ENCODE measurements around the gene WNT3A.
"Not testable (repeated sequence)": the region's sequence is repeated elsewhere in the genome, so short reads cannot be mapped to it uniquely, and the experiment has no call there.

The WNT3A gene

DNA sequence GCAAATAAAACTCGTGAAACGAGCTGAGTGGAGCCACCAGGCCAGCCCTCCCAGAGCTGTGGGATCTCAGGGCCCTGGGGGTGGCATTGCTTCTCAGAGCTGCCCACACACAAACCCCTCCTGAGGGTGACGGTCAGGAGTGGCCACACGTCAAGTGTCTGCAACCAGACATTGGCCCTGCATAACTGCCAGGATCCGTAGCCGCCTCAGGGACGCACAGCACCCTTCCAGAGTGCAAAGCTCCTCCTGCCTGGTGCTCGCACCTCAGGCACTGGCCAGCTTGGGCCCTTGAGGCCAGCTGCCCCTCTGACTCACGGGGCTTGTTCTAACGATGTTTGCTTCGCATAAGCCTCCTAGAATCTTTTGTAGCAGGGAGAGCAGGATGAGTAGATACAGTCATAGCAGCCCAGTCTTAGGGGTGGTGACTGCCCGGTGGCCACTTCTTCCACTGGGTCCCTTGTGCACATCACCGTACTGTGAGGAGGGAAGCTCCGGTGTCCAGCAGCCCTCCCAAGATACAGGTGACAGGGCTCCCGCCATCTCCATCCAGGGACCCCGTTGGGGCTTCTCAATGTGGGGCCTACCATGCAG lies 5.0 kb downstream of the WNT3A start:
- DNase-seq (ENCODE audit: low read depth): no peak

DNA sequence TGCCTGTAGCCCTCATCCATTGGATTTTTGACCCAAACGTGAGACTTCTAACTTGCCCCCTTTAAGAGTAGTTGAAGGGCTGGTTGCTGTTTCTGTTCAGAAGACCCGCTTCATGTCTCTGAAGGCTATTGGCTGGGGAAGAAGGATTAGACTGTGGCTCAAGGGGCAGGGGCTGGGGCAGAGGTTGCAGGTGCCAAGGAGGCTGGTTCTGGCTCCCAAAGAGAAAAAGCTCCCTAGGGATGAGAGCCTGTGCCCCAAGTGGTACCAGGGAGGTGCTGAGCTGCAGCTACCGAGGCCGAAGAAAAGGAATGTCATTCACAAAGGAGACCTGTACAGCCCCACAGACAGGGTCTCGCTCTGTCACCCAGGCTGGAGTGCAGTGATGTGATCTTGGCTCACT lies 5.8 kb downstream of the WNT3A start:
- no peak for DNase-seq (ENCODE audit: low read depth)

DNA sequence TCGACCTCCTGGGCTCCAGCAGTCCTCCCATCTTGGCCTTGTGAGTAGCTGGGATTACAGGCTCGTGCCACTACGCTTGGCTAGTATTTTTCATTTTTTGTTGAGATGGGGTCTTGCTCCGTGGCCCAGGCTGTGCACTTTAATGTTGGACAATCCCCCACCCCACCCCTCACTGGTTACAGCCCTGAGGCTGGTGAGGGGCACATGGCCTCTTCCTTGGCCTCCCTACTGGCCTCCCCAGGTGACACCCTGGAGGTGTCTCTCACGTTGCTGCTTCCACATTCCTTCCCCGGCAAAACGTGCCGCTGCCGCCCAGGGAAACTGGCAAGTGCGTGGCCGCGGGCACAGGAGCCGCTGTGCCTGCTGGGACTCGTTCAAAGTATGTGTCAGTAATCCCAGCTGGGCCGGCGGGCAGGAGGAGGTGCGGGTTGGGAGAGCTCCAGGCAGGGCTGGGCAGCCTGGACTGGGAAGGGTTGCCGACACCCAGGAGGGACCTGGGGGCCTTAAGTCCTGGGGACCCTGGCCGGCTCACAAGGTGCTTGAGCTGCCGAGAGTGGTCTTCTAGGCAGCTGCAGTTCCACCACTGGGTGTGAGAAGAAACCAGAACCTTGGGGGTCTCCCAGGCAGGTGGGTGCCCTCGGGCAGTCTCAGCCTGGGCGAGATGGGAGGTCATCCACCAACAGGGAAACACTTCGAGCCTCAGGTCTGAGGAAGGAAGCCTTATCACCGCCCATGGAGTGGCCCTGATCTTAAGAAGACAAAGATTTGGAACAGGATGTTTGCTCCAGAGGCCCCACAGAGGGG lies 6.5 kb downstream of the WNT3A start:
- no peak for DNase-seq (ENCODE audit: low read depth)

DNA sequence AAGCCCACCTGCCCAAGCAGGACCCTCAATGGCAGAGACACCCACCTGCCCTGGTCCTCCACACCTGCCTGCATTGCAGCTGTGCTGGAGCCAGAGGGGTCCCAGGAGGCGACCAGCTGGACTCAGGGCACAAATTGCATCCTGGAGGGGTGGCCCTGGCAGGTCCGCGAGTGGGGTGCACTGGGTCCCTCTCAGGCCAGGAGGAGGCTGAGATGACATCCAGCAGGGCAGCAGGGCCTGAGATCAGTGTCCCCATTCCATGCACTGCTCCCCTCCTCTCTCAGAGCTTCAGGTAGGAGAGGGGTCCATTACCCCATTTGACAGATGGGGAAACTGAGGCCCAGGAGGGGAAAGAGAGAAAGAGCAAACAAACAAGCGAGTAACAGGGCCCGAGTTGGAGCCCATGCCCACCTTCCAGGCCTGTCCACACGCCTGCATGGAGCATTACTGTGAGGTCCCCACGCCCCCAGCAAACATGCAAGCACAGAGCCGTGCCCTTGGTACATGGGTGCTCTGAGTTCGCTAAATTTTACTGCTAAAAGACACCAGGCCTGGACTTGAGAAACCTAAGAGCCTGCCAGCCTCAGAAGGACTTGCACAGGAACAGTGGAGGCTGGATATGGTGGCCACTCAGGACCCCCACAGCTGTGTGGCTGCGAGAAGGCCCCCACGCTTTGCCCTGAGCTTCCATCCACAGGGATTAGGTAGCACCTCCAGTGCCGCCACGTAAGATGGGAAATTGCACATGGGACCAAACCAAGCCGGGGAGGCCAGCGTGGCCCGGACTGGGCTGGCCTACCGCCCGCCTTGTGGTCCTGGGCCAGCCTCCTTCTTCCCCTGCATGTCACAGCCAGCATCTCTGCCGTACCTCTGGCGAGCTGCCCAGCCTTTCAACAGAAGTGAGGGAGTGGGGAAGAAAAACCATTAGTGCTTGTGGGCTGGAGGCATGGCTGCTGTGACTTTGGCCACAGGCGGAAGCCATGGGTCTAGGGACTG lies 7.4 kb downstream of the WNT3A start:
- DNase-seq (ENCODE audit: low read depth): no peak

DNA sequence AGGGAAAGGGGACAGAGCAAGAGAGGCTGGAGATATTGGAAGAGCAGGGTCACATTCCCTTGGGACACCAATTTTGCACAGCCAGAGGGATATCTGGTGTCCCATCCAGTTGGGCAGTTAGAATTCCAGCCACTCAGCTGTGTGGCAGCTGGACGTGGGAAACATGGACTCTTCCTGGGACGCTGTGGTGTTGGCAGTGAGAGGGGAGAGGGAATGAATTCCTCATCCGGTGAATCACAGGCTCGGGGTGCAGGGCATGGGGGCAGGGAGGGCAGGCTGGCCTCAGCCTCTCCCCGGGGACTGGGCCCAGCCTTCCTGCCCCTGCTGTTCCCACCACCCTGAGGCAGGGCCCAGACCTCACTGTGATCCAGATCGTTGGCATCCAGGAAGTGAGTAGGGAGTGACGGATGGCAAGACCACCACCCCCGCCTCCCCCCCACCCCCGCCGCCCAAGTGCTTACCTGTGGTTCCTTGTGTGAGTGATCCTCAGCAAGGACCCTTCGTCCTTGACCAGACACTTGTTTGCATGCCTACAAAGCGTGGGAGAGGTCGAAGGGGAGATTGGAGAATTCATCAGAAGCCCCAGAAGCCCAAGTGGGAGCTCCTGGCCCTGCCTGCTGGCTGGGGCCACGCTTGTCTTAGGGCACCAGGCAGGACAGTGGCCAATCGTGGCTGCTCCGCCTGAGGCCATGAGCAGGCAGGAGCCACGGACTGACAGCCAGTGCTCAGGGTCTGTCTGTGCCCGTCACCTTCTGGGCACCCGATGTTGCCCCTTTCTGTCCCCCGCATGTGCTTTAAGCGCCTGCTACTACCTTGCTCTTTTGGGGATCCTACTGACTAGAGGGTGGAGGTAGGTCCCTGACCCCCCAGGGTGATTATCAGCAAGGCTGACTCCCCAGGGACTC lies 8.7 kb downstream of the WNT3A start:
- DNase-seq (ENCODE audit: low read depth): no peak

DNA sequence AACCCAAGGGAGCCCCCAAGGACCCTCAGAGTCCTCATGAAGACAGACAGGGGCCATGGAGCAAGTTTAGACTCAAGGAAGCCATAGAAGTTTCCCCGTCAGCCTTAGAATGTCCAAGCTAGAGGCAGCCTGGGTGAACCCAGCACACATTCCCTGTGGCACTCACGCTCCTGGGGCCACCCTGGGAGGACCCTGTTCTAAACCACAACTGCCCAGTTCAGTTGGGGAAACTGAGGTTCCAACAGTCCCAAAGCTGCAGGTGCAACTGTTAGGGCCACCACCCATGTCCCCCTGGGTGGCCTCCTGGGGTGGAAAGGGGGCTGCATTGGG lies 9.3 kb downstream of the WNT3A start:
- DNase-seq (ENCODE audit: low read depth): no peak

DNA sequence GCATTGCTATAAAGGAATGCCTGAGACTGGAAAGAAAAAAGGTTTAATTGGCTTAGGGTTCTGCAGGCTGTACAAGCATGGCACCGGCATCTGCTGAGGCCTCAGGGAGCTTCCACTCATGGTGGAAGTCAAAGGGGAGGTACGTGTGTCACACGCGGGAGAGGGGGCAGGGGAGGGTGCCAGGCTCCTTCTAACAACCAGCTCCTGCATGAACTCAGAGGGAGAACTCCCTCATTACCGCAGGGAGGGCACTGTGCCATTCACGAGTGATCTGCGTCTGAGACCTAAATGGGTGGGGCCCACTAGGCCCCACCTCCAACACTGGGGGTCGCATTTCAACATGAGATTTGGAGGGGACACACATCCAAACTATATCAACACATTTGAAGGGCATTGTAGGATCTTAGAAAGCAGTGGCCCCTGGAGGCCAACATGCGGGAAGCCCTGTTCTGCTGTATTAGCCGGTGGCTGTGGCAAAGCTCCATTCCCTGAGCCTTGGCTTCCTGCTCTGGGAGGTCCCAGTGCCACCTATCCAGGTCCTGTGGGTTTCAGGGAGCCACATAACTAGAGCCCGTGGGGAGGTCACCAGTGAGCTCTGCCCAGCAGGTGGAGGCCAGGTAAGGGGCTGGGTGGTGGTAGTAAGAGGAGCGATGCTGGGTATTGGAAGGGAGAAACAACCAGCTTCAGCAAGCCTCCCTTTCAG lies 10.0 kb downstream of the WNT3A start:
- DNase-seq (ENCODE audit: low read depth): no peak

DNA sequence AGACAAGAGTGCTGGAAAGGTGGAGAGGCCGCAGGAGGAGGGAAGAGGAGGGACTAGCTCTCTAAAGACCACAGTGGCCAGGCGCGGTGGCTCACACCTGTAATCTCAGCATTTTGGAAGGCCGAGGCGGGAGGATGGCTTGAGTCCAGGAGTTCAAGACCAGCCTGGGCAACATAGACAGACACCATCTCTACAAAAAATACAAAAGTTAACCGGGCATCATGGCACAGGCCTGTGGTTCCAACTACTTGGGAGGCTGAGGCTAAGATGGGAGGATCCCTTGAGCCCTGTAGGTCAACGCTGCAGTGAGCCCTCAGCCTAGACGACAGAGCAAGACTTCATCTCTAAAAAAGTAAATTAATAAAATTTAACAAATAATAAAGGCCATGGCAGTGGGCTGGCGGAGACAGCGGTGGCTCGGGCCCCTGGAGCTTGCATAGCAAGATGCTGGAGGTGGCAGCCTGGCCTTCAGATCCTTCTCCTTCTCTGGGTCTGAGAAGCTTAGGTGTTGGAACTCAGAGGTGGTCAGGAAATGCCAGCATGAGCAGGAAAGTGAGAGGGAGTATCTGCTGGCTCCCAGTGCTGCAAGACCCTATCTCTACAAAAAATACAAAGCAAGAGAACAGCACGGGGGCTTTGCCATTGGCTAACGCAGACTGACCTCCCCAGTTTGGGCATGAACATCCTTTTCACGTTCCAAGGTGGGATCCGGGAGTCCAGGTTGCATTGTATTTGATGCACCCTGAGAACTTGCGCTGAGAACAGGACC lies 10.7 kb downstream of the WNT3A start:
- DNase-seq (ENCODE audit: low read depth): no peak

DNA sequence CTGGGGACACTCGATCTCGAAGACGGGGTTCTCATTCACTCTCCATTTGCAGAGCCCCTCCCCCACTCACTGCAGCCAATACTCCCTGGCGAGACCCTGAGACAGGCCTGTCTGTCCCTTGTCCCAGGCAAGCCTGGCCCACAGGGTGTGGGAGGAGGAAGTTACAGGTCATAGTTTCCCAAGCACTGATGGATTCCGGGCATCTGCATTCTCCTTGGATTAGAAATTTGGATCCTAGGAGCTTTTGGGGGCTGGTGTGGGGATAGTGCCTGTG lies 11.3 kb downstream of the WNT3A start:
- no peak for DNase-seq (ENCODE audit: low read depth)

DNA sequence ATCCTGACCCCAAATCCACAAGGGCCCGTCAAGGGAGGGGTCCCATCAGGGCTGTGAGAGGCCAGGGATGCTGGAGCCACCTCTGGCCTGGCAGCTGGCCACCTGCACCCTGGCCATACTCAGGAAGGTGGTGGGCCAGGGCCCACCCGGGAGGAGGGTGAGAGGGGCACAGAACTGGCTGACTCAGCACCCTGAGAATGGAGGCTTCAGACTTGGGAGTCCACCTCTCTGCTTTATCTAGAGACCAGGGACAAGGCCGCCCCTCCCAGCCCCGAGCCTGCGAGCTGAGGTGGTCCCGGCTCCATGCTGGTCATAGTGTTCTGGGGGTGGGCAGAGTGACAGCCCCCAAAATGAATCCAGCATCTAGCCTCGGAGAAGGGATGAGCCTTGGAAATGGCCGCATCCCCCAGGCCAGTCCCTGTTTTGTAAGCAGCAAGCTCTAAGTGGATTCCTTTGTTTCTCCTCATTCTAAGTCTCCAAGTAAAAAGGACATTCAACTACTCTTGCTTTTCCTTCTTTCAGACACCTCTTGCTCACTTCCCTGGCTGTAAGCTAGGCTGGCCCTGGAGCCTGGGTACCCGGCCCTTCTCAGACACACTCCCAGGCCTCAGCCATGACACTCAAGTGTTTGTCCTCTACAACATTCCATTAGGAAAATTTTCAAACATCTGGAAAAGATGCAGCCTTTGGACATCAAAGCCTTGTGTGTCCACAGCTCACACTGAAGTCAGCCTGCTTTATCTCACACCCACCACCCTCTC lies 12.3 kb downstream of the WNT3A start:
- DNase-seq (ENCODE audit: low read depth): no peak

DNA sequence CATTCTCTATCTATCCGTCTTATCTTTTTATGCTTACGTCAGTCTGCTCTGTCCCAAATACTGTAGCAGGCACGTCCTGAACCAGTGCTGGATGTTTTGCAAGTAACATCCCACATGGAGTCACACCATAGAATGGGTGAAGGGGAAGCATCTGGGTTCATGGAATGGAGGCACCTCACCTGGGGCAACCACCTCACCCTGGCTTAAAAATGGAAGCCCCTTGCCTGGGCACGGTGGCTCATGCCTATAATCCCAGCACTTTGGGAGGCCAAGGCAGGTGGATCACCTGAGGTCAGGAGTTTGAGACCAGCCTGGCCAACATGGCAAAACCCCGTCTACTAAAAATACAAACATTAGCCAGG lies 12.9 kb downstream of the WNT3A start:
- not testable (repeated sequence) for DNase-seq (ENCODE audit: low read depth)

DNA sequence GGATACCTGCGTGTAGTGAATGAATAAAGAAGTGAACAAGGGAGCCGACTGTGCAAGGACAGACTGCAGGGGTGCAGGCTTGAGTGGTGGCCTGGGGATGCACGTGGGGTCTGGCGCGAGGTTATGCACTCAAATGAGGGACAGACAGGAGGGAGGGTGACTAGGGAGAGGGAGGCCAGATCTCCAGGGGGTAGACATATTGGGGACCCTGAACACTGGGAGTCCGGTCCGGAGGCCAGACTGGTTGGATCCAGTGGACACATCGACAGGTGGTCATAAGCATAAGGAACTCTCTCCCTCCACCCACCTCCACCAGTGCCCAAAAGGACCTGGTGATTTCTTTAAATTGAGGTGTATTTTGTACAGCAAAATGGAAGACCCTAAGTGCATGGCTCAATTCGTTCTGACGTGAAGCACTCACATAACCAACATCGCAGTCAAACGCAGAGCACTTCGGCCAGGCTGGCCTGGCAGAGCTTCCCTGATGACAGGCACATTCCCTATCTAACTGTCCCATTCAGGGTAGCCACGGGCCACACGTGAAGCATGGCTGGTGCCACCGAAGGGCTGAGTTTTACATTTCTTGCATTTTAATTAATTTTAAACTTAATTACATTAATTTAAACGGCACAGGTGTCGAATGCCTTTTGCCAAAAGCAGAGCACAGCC lies 14.0 kb downstream of the WNT3A start:
- no peak for DNase-seq (ENCODE audit: low read depth)

DNA sequence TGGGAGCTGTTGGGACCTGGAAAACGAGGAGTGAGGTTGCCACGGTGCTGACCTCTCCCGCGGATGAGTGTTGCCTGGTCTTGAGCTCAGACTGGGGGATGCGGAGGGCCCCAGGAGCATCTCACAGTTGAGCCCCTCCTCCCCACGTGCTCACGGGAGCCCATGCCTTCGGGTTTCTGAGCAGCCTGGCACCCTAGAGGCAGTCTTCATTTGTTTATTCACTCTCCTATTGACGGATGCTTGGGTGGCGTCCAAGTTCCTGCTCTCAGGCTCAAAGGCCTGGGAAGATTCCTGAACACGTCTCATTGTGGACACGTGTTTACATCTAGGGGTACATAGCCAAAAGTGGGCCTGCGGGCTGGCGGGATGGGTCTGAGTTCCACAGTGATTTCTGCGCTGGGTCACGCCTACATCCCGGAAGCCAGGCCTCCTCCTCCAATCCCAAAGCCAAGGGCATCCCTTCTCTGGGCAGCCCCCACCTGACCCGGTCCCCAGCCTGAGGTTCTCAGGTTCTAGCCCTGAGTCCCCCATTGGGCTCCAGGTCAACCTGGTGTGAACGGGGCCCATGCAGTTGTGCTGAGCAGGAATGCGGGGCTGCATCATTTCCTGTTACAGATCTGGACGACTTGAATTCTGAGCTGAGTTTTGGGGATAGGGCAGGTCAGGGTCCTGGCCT lies 14.7 kb downstream of the WNT3A start:
- DNase-seq (ENCODE audit: low read depth): no peak

DNA sequence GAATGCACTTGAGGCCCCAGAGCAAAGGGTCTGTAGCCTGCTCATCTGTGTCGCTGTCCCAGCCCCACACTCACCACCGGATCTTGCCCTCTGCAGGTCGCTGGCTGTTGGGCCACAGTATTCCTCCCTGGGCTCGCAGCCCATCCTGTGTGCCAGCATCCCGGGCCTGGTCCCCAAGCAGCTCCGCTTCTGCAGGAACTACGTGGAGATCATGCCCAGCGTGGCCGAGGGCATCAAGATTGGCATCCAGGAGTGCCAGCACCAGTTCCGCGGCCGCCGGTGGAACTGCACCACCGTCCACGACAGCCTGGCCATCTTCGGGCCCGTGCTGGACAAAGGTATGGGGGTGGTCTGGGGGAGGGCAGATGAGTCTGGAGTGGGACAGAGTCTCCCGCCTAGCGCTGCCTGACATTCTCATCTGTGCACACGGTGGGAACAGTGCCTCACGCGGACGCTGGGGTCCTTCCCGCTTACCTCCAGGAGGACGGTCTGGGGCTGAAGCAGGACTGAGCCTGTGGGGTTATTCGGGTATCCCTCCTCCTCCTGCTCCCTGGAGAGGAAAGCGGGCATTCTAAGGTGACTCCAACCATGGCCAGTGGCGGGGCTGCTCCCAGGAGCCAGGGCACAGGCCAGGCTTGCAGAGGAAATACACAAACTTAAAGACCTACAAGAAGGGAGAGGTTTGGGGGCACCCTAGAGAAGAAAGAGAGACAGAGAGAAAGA lies 15.9 kb downstream of the WNT3A start:
- DNase-seq (ENCODE audit: low read depth): no peak

DNA sequence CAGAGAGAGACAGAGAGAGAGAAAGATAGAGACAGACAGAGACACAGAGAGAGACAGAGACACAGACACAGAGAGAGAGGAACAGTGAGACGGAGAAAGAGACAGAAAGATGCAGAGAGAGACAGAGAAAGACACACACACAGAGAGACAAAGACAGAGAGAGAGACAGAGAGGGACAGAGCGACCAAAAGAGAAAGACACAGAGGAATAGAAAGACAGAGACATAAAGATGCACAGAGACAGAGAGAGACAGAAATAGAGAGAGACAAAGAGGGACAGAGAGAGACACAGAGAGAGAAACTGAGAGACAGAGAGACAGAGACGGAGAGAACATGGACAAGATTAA lies 16.5 kb downstream of the WNT3A start:
- DNase-seq (ENCODE audit: low read depth): no peak

DNA sequence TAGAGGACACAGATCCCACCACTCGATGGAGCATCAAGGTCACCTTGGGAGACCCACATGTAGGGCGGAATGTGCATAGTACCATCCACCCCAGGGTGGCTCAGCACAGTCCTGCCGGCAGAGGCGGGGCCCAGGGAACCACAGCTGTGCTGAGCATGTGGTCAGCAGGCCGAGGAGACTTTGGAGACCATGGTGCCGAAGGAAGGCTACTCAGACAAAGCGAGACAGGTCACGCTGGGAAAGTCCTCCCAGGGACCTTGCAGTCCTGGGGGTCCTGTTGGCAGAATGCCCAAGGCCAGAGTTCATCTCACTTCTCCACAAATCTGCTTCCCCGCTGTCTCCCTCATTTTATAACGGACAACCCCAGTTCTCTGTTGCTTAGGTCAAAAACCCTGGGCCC lies 22.5 kb downstream of the WNT3A start:
- DNase-seq (ENCODE audit: low read depth): no peak

DNA sequence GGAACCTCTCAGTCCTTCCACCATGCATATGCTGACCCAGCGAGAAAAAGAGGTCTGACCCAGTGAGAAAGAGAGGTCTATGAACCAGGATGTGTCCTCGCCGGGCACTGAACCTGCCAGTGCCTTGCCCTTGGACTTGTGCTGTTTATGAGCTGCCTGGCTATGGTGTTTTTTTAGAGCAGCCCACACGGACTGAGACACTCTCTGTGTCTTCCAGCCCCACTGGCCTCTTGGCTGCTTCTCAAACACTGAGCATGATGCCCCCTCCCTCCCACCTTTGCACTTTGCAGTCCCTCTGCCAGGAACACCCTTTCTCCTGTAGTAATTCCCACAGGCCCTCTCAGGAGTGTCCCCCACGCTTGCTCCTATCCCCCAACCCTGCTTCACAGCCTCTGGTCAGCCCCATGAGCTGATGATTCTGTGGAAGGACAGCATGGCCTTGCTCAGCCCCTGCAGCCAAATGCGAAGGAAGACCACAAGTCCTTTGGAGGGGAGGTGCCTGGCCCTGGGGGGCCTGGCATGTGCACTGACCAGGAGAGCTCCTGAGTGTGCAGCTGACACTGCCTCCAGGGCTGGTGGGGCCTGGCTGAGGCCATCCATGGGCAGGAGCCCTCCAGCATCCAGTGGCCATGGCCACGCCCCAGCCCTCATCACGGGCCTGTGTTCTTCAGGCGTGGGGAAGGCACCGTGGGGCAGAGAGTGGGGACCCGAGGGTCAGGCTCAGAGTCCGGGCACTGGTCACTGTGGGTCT lies 23.8 kb downstream of the WNT3A start:
- no peak for DNase-seq (ENCODE audit: low read depth)

Measured in activated T-helper 1 cell treated with Interleukin-2 at 50 U/mL for 16 hours (primary cell).